Measurements from ENCODE around the gene MAG.

The MAG gene

DNA sequence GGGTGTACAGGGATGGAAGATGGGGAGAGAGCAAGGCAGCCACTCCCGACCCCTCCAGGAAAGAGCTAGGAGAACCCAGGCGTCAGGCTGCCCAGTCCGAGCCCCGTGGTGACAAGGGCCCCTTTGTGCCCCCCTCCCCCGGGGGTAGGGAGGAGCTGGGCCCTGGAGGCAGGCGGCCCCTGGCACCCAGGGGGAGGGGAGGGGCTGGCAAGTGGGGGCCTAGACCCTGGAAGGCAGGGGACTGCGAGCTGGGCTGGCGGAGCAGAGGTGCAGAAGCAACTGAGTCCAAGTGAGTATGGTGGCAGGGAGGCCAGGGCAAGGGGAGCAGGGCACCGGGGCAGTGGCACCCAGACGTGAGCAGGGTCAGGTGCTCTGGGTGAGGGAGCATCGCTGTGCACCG lies at the start of gene MAG:
MAG (plus strand) TSS at position 246 of the 400 bp plus-strand sequence. CDS start 3,248 bp downstream, outside the sequence.
- DNase-seq (ENCODE audit: low spot score): no peak

DNA sequence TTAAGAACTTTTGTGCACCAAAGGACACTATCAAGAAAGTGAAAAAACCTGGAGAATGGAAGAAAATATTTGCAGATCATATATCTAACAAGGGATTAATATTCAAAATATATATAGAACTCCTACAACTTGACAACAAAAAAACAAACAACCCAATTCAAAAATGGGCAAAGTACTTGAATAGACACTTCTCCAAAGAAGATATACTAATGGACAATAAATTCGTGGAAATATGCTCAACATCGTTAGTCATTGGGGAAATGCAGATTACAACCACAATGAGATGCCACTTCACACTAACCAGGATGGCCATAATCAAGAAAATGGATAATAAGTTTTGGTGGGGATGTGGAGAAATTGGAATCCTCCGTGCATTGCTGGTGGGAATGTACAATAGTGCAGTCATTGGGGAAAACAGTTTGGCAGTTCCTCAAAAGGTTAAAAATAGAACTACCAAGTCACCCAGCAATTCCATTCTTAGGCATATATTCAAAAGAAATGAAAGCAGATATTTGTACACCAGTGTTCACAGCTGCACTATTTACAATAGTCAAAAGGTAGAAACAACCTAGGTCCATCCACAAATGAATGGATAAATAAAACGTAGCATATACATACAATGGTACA lies 45.4 kb upstream of the MAG start:
- no peak for DNase-seq (ENCODE audit: low spot score)

GRCh38 chr19:35247526-35248309 lies 44.2 kb upstream of the MAG start:
- no peak for DNase-seq (ENCODE audit: low spot score)

DNA sequence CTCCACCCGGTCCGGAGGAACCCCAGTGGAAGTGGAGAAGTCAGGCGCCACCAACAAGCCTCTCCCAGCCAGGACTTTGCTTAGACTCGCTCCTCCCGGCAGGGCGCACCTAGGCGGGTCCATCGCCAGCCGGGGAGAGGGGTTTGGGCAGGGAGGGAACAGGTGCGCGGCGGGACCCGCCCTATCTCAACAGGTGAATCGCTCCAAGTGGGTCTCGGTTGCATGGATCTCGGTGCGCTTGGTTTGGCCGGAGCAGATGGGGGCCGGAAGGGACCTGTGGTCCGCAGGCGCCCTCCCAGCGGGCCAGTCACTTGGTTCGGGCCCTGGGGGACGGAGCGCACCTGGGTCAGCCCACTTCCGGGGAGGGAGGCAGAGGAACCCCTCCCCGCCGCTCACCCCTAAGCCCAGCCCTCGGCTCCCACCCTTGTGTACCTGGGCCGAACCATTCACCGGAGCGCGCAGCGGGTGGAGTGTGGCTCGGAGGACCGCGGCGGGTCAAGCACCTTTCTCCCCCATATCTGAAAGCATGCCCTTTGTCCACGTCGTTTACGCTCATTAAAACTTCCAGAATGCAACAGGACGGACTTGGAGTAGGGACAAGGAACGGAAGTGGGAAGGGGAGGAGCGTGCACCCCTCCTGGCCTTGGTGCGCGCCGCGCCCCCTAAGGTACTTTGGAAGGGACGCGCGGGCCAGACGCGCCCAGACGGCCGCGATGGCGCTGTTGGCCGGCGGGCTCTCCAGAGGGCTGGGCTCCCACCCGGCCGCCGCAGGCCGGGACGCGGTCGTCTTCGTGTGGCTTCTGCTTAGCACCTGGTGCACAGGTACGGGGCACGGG lies 43.4 kb upstream of the MAG start, which contains the start of gene LSR:
LSR (plus strand) TSS at position 693 of the 836 bp plus-strand sequence; CDS start at position 714, 21 bp downstream.
- DNase-seq (ENCODE audit: low spot score): peak; percentile 56

- no peak for DNase-seq (ENCODE audit: low spot score)
Observed at GRCh38 chr19:35249146-35249847, 42.7 kb upstream of the MAG start.

- DNase-seq (ENCODE audit: low spot score): peak; percentile 46
Observed at GRCh38 chr19:35249848-35250711, 41.9 kb upstream of the MAG start.

- DNase-seq (ENCODE audit: low spot score): no peak
Observed at GRCh38 chr19:35251456-35251855, 40.5 kb upstream of the MAG start.

DNA sequence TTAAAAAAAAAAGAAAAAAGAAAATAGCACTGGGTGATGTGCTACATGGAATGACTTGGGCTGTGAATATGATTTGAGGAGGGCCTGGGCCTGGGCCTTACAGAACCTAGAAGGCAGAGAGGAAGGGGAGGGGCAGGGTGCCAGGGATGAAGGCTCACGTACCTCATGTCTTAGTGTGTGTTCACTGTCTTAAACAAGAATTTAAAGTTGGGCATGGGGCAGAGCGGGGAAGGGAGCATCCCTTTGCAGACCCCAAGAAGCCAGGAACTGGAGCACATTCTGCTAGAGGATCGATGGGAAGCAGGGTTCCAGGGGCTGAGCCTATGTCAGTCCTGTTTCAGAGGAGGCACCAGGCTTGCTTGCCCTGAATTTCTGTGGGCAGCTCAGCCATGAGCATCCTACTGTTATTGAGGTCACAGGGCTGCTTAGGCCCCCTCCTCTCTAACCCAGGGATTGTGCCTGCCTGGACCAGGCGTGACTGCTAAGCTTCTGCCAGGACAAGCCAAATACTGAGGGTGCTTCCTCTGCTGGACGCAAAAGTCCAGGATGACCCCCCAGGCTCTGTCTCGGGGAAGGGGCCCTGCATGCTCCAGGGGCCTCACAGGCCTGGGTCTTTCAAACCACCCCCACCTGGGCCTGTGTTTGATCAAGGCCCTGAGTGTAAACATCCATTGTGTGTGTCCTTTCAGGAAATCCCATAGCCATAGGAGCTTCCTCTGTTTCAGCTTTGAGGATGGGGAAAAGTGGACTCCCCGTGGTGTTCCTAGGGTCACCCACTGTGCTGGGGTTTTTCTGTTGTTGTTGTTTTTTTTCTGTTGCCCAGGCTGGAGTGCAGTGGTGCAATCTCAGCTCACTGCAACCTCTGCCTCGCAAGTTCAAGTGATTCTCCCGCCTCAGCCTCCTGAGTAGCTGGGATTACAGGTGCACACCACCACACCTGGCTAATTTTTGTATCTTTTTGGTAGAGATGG lies 38.4 kb upstream of the MAG start:
- DNase-seq (ENCODE audit: low spot score): no peak

- DNase-seq (ENCODE audit: low spot score): no peak
Observed at GRCh38 chr19:35254341-35255297, 37.3 kb upstream of the MAG start.

DNA sequence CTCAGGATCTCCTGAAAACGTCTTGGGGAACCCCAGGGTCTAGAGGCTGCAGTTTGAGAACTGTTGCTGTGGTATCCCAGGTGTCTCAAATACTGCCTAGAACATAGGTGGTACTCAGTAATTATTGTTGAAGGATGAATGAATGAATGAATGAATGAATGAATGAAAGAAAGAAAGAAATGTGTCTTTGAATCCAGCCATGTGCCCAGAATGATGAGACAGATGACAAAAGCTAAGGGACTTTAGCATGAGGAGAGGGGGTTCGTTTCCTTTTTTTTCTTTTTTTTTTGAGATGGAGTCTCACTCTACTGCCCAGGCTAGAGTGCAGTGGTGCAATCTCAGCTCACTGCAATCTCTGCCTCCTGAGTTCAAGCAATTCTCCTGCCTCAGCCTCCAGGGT lies 35.4 kb upstream of the MAG start:
- DNase-seq (ENCODE audit: low spot score): no peak

GRCh38 chr19:35257113-35257461 lies 34.9 kb upstream of the MAG start:
- no peak for DNase-seq (ENCODE audit: low spot score)

- DNase-seq (ENCODE audit: low spot score): no peak
Observed at GRCh38 chr19:35260694-35261304, 31.2 kb upstream of the MAG start.

DNA sequence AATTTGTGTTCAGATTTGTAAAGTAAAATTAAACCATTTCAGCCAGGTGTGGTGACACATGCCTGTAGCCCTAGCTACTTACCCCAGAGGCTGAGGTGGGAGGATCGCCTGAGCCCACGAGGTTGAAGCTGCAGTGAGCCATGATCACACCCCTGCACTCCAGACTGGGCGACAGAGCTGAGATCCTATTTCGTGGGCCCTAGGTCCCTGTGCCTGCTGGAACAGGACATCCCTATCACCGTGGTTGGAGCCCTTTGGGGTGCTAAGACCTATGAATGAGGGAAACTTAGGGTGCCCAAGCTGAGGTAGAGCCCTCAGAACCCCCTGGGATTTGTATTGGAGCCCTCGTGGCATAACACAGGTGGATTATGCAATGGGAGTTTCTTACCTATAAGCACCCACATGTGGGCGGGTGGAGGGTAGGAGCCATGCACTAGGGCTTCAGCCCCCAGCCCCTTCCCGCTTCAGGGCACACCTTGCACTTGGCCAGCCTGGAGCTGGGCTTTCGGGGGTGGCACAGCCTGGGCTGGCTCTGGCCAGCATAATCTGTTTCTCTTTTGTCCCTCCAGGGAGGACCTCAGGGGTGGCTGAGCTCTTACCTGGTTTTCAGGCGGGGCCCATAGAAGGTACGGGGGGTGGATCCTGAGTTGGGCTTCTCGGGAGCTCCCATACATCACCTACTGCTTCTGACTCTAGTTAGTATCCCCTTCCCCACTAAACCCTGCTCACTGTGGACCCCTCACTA lies 30.4 kb upstream of the MAG start:
- no peak for DNase-seq (ENCODE audit: low spot score)

DNA sequence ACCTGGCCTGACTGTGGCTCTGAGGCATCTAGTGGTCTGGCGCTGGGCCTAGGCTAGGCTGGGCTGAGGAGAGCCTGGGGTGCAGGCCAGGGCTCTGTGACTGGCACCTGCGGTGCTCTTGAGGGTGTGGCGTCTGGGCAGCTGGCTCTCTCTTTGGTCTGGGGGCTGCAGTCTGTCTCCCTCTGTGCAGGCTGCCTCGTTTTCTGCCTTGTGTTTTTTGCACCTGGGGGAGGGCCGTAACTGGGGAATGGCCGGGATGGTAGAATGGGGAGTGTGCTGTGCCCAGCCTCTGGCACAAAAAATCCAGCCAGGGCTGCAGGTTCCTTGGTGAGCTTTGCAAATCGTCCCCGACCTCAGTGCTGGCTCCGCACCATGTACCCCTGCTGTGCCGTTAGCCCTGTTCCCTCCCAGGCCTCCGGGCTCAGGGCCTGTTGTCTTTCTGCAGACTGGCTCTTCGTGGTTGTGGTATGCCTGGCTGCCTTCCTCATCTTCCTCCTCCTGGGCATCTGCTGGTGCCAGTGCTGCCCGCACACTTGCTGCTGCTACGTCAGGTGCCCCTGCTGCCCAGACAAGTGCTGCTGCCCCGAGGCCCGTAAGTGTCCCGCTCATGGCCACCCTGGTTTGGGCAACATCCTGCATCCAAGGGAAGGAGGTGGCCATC lies 29.7 kb upstream of the MAG start:
- DNase-seq (ENCODE audit: low spot score): no peak

DNA sequence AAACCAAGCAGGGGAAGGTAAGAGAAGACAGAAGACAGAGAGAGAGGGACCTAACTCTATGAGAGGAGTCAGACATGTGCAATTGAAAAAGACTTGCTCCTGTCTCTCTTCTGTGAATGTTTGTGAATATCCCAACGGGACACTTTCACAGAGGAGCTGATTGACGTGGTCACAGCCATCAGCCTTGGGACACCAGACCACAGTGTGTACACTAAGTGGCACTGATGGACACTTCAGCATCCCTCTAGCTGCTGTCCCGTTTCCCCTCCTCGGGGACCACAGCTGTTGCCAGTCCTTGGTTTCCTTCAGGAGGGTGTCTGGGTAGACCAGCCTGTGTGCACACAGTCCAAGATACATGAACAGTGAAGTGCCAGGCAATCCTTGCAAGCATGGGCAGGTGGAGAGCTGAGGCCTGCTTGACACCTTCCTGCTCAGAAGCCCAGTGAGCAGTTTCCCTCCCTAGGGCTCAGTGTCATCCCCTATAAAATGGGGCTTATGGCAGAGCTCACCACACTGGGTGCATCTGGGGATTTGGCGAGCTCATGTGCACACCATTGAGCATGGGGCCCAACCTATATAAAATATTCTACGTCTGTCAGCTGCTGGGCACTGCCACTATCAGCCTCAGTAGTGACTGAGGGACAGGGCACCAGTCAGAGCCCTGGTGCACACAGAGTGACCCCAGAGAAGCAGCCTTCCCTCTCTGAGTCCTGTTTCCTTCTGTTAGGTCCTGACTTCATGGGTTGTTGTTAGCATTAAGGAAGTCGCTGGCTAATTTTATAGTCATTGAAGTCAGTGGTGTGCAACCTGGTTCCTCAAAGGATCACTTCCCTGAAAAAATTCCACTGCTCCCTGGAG lies 27.5 kb upstream of the MAG start:
- DNase-seq (ENCODE audit: low spot score): peak; percentile 50
